CD1c-positive myeloid dendritic cell (primary cell): ENCODE measurements around the gene KIAA0586.
"Not testable (repeated sequence)": the region's sequence is repeated elsewhere in the genome, so short reads cannot be mapped to it uniquely, and the experiment has no call there.

Experiments
- DNase-seq: peaks from one replicate; pipeline ENCODE4 v3.0.0-alpha.2; 2016; ENCODE audit errors: extremely low spot score

Gene KIAA0586

GRCh38 chr14:58547649-58548048 is 120.1 kb downstream of the KIAA0586 start:
- DNase-seq: no peak

GRCh38 chr14:58549105-58549757 is 121.7 kb downstream of the KIAA0586 start:
- no peak for DNase-seq

- DNase-seq: no peak
Measured at GRCh38 chr14:58553959-58554358, 126.4 kb downstream of the KIAA0586 start.

GRCh38 chr14:58555647-58556046 is 128.1 kb downstream of the KIAA0586 start:
- DNase-seq: no peak

GRCh38 chr14:58557242-58557641 is 129.7 kb downstream of the KIAA0586 start:
- DNase-seq: no peak

- DNase-seq: no peak
Measured at GRCh38 chr14:58560208-58560607, 132.7 kb downstream of the KIAA0586 start.

- no peak for DNase-seq
Measured at GRCh38 chr14:58562141-58562540, 134.6 kb downstream of the KIAA0586 start.

- DNase-seq: no peak
Measured at GRCh38 chr14:58563978-58564377, 136.5 kb downstream of the KIAA0586 start.

GRCh38 chr14:58565832-58566231 is 138.3 kb downstream of the KIAA0586 start:
- no peak for DNase-seq

GRCh38 chr14:58566979-58567378 is 139.5 kb downstream of the KIAA0586 start:
- no peak for DNase-seq

- DNase-seq: no peak
Measured at GRCh38 chr14:58568322-58568721, 140.8 kb downstream of the KIAA0586 start.

- DNase-seq: no peak
Measured at GRCh38 chr14:58571256-58571655, 143.7 kb downstream of the KIAA0586 start.

- no peak for DNase-seq
Measured at GRCh38 chr14:58571769-58572472, 144.4 kb downstream of the KIAA0586 start.

- DNase-seq: no peak
Measured at GRCh38 chr14:58572473-58572853, 144.9 kb downstream of the KIAA0586 start.

- no peak for DNase-seq
Measured at GRCh38 chr14:58572863-58573262, 145.3 kb downstream of the KIAA0586 start.

- DNase-seq: no peak
Measured at GRCh38 chr14:58574623-58575022, 147.1 kb downstream of the KIAA0586 start.

- no peak for DNase-seq
Measured at GRCh38 chr14:58575956-58576355, 148.4 kb downstream of the KIAA0586 start.

GRCh38 chr14:58580035-58580434 is 152.5 kb downstream of the KIAA0586 start:
- not testable (repeated sequence) for DNase-seq

GRCh38 chr14:58581389-58581788 is 153.9 kb downstream of the KIAA0586 start:
- DNase-seq: not testable (repeated sequence)

GRCh38 chr14:58584383-58584782 is 156.9 kb downstream of the KIAA0586 start:
- DNase-seq: no peak

- DNase-seq: no peak
Measured at GRCh38 chr14:58587271-58587670, 159.8 kb downstream of the KIAA0586 start.

GRCh38 chr14:58588321-58588720 is 160.8 kb downstream of the KIAA0586 start:
- not testable (repeated sequence) for DNase-seq

- DNase-seq: no peak
Measured at GRCh38 chr14:58593977-58594376, 166.5 kb downstream of the KIAA0586 start.

- DNase-seq: no peak
Measured at GRCh38 chr14:58597041-58597440, 169.5 kb downstream of the KIAA0586 start.
